ENCODE results near the gene B4GALNT2.
"Not testable (repeated sequence)": the region's sequence is repeated elsewhere in the genome, so short reads cannot be mapped to it uniquely, and the experiment has no call there.

B4GALNT2 gene

GRCh38 chr17:49132699-49133364, at the start of gene B4GALNT2:
TSS of gene B4GALNT2 (plus strand) at chr17:49132769. CDS start at chr17:49132793, 24 bp downstream.
- H3K27me3 ChIP-seq (replicated peaks; ENCODE audit: insufficient read depth, low read length): peaks cover 37% of the 10 kb centered on the region
- no peaks in the 10 kb centered on the region for H3K9me3 ChIP-seq (replicated peaks; ENCODE audit: insufficient read depth, low read length)
- no peak within 1 kb of the TSS for H2AFZ ChIP-seq (ENCODE audit: low read length)
- no peaks in the 10 kb centered on the region for H3K9me2 ChIP-seq (replicated peaks; ENCODE audit: insufficient read depth, low read length)
- H3K9ac ChIP-seq (ENCODE audit: low read length): no peak within 1 kb of the TSS
- H4K20me1 ChIP-seq (ENCODE audit: insufficient read depth, low read length): no peaks in the 10 kb centered on the region
- H3F3A ChIP-seq (ENCODE audit: insufficient read depth, low read length): no peaks in the 10 kb centered on the region
- H3K27ac ChIP-seq (ENCODE audit: low read length): no peak within 1 kb of the TSS
- no peaks in the 10 kb centered on the region for H3K4me1 ChIP-seq (ENCODE audit: low read length)
- H3K4me3 ChIP-seq (ENCODE audit: low read length): no peak within 1 kb of the TSS
- DNase-seq: no peak
- TF ChIP-seq EZH2 (optimal IDR thresholded peaks at IDR 0.05; ENCODE audit: low read depth, low read length) (no peak), EZH2phosphoT487 (IDR thresholded peaks at IDR 0.05; ENCODE audit: low read length) (no peak), CTCF (IDR thresholded peaks at IDR 0.05; ENCODE audit: low read length) (no peak)
- no peaks in the 10 kb centered on the region for H3K36me3 ChIP-seq (replicated peaks; ENCODE audit: insufficient read depth, low read length)
- H3K79me2 ChIP-seq (ENCODE audit: low read length): no peaks in the 10 kb centered on the region
- H3K4me2 ChIP-seq (ENCODE audit: low read depth, low read length): no peak within 1 kb of the TSS

GRCh38 chr17:49085046-49085445, 47.5 kb upstream of the B4GALNT2 start:
- H3K4me1 ChIP-seq (ENCODE audit: low read length); H2AFZ ChIP-seq (ENCODE audit: low read length); H3K4me2 ChIP-seq (ENCODE audit: low read depth, low read length); H3K79me2 ChIP-seq (ENCODE audit: low read length); H4K20me1 ChIP-seq (ENCODE audit: insufficient read depth, low read length); H3K27ac ChIP-seq (ENCODE audit: low read length); H3K36me3 ChIP-seq (replicated peaks; ENCODE audit: insufficient read depth, low read length); H3K9me2 ChIP-seq (replicated peaks; ENCODE audit: insufficient read depth, low read length); H3F3A ChIP-seq (ENCODE audit: insufficient read depth, low read length); DNase-seq; H3K9me3 ChIP-seq (replicated peaks; ENCODE audit: insufficient read depth, low read length); H3K4me3 ChIP-seq (ENCODE audit: low read length); H3K9ac ChIP-seq (ENCODE audit: low read length): not testable (repeated sequence)
- 0 out of 2 replicates have a peak, but pooled peaks cover 10% of the 10 kb centered on the region for H3K27me3 ChIP-seq (replicated peaks; ENCODE audit: insufficient read depth, low read length)

GRCh38 chr17:49085565-49086315, 46.8 kb upstream of the B4GALNT2 start:
- Histone ChIP-seq H3K4me1 (ENCODE audit: low read length) (no peaks in the 10 kb centered on the region), H3K27me3 (replicated peaks; ENCODE audit: insufficient read depth, low read length) (0 out of 2 replicates have a peak, but pooled peaks cover 10% of the 10 kb centered on the region), H3K9ac (ENCODE audit: low read length) (no peak overlapping the region), H4K20me1 (ENCODE audit: insufficient read depth, low read length) (no peaks in the 10 kb centered on the region), H3K27ac (ENCODE audit: low read length) (no peak overlapping the region), H2AFZ (ENCODE audit: low read length) (no peak overlapping the region), H3K4me3 (ENCODE audit: low read length) (no peak overlapping the region), H3K9me3 (replicated peaks; ENCODE audit: insufficient read depth, low read length) (no peaks in the 10 kb centered on the region), H3F3A (ENCODE audit: insufficient read depth, low read length) (no peaks in the 10 kb centered on the region), H3K79me2 (ENCODE audit: low read length) (no peaks in the 10 kb centered on the region), H3K4me2 (ENCODE audit: low read depth, low read length) (no peak overlapping the region), H3K9me2 (replicated peaks; ENCODE audit: insufficient read depth, low read length) (no peaks in the 10 kb centered on the region), H3K36me3 (replicated peaks; ENCODE audit: insufficient read depth, low read length) (no peaks in the 10 kb centered on the region)
- no peak for DNase-seq
- no peak for TF ChIP-seq CTCF (IDR thresholded peaks at IDR 0.05; ENCODE audit: low read length)

GRCh38 chr17:49086316-49086605, 46.3 kb upstream of the B4GALNT2 start:
- TF ChIP-seq CTCF (IDR thresholded peaks at IDR 0.05; ENCODE audit: low read length) (no peak), EZH2 (optimal IDR thresholded peaks at IDR 0.05; ENCODE audit: low read depth, low read length) (no peak), EZH2phosphoT487 (IDR thresholded peaks at IDR 0.05; ENCODE audit: low read length) (no peak)
- Histone ChIP-seq H2AFZ (ENCODE audit: low read length) (no peak overlapping the region), H3K4me1 (ENCODE audit: low read length) (no peaks in the 10 kb centered on the region), H3K27ac (ENCODE audit: low read length) (no peak overlapping the region), H3K36me3 (replicated peaks; ENCODE audit: insufficient read depth, low read length) (no peaks in the 10 kb centered on the region), H3K9ac (ENCODE audit: low read length) (no peak overlapping the region), H3K27me3 (replicated peaks; ENCODE audit: insufficient read depth, low read length) (0 out of 2 replicates have a peak, but pooled peaks cover 10% of the 10 kb centered on the region), H4K20me1 (ENCODE audit: insufficient read depth, low read length) (no peaks in the 10 kb centered on the region), H3F3A (ENCODE audit: insufficient read depth, low read length) (no peaks in the 10 kb centered on the region), H3K4me3 (ENCODE audit: low read length) (no peak overlapping the region), H3K9me3 (replicated peaks; ENCODE audit: insufficient read depth, low read length) (no peaks in the 10 kb centered on the region), H3K79me2 (ENCODE audit: low read length) (no peaks in the 10 kb centered on the region), H3K4me2 (ENCODE audit: low read depth, low read length) (no peak overlapping the region), H3K9me2 (replicated peaks; ENCODE audit: insufficient read depth, low read length) (no peaks in the 10 kb centered on the region)
- DNase-seq: no peak

Measured in MM.1S (cell line).